C4-2B (cell line): ENCODE results near the gene IL5RA.

Experiments used
- ZFX ChIP-seq: fragments of 450-650 bp; IDR thresholded peaks from 2 replicates; pipeline ENCODE4 v1.6.1; 2017
- TF ChIP-seq, protein P1 (sequence below): fragments of 450-650 bp; conservative IDR thresholded peaks from 2 replicates; pipeline ENCODE4 v1.5.1; 2017; ENCODE audit warnings: mild to moderate bottlenecking

DNA sequence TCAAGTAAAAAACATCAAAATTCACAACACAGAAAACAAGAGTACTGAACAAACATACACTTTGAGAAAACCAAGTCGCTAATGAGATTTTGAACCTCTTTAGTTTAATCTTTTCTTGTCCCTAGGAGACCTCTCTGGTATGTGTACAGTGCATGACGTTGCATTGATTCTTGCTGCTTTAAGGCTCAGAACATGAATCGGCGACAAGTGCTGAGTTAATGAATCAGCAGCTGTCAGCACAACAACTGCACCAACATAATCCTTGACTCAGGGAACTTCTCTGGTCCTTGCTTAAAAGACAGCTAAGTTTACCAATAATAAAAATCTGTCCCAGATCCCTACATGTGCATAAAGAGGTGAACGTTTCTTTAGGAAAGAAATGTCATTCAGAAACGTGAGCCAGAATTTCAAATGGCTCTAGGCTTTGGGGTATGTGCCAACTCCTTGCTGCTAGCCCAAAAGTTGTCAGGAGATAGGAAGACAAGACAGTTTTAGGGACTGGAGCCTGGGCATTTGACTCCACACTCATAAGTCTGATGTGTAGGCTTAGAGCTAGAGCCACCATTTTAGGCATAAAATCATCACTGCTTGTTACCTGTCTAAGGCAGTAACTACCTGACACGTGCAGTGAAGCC lies 86.9 kb downstream of the IL5RA start:
- TF ChIP-seq, protein P1, sequence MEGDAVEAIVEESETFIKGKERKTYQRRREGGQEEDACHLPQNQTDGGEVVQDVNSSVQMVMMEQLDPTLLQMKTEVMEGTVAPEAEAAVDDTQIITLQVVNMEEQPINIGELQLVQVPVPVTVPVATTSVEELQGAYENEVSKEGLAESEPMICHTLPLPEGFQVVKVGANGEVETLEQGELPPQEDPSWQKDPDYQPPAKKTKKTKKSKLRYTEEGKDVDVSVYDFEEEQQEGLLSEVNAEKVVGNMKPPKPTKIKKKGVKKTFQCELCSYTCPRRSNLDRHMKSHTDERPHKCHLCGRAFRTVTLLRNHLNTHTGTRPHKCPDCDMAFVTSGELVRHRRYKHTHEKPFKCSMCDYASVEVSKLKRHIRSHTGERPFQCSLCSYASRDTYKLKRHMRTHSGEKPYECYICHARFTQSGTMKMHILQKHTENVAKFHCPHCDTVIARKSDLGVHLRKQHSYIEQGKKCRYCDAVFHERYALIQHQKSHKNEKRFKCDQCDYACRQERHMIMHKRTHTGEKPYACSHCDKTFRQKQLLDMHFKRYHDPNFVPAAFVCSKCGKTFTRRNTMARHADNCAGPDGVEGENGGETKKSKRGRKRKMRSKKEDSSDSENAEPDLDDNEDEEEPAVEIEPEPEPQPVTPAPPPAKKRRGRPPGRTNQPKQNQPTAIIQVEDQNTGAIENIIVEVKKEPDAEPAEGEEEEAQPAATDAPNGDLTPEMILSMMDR: no peak
- no peak for TF ChIP-seq ZFX
